IPS-11a (cell line): Measurements from ENCODE around the gene HAND1.
A peak's percentile ranks its signal among the peaks of the same experiment; 100 is the strongest.

Source experiments
- H3K4me3 ChIP-seq: one replicate; pipeline ENCODE4 v1.5.1; 2013; ENCODE audit warnings: low read depth, low read length, control low read depth

Gene HAND1

DNA sequence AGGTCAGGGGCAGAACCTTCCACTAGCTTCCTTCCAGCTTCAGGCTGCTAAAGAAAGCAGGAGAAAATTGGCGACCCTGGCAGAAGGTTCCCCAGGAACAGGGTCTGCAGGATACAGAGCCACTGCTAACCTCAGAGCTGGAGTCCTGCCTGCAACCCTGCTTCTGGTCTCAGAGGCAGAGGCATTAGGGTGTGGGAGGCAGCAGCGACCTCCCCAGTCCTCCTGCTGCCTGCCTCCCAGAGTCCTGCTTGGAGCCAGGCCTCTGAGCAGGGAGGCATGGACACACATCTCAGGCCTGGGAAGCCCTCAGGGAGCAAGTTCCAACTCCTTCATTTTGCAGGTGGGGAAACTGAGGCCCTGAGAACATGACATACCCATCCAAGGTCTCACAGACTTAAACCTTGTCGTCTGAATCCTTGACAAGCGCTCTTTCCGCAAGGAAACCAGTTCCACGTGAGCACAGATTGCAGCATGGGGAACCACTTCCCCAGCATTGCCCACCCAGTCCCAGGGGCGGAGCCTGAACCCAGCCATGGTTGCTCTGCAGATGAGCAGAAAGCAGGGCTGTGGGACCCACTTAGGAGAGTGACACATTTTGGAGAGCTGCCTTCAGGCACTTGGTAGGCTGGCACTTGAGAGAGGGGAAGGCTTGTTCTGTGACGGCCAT lies 28.2 kb upstream of the HAND1 start:
- no peak overlapping the region for H3K4me3 ChIP-seq

DNA sequence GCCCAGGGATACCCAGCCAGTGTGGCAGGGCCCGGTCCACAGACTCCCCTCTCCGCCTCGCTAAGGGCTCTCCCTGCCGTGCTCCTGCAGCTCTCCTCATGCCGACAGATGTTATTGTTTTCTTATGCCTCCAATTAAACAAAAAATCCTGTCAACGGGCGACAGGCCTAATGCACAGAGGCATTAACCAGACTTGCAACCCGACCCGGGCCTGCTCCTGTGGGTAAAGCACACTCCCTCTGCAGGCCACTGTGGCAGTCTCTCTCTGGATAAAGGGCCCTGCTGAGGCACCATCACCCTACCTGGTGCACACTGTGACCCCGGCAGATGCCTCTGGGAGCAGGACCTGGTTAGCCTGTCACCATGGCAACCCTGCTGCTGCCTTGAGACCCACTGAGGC lies 27.5 kb upstream of the HAND1 start:
- no peak overlapping the region for H3K4me3 ChIP-seq

DNA sequence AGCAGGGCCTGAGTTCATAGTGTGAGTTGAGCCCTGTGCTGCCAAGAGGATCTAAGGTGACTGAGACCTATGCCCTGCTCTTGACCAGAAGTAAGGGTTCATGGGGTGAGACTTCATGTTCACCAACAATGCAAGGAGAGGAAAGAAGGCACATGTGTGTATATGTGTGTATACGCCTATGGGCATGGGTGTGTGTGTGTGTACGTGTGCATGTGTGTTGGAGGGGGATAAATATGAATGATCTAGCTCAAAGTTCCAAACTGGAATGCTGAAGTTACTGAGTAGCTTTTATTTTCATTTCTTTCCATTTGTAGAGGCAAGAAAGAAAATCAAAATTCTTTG lies 25.6 kb upstream of the HAND1 start:
- H3K4me3 ChIP-seq, result no peak overlapping the region

DNA sequence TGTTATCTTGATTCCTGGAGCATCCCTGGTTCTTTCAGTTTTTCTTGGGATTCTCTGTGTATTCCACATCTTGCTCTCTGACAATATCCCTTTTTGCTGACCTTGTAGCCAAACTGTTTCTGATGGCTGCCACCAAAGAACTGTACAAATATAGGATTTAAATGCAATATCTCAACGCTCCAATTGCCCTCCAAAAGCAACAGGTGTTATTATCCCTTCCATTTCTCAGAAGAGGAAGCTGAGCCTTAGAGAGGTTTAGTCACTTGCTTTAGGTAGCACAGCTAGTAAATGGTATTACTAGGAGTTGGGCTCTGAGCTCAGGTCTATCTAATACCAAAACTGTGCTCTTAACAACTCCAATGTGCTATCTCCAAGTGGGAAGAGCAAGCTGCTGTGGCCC lies 24.2 kb upstream of the HAND1 start:
- H3K4me3 ChIP-seq, result no peak overlapping the region

DNA sequence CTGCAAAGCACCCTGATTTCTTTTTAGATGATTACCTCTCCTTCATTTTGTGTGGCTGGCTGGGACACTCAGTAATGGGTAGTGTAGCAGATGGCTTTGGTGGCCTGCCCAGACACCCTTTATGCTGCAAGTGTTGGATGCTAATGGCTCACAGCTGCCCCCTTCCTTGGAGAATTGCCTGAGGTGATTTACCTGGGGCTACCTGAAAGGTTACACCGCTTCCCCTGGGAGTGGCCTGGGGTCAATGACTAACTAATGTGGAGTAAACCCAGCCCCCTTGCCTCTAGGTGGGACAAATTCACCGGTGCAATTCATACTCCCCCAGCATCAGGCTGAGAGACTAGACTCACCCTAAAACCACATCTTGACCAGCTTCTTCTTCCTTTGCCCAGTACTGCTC lies 23.5 kb upstream of the HAND1 start:
- no peak overlapping the region for H3K4me3 ChIP-seq

DNA sequence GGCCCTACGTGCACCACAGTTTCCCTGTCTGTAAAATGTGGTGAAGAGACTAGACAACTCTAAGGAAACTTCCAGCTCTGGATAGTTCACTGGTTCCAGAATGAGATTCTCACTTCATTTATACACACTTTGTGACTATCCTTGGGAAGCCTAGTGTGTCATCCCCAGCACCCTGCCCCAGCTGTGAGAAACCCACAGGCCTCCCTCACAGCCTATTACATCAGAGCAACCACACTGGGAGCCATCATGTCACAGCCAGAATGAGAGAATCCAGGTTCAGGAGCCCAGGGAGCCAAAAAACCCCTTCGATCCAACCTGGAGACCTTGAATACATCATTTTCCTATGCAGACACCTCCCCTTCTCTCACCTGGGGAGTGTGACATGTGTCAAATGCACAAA lies 21.0 kb upstream of the HAND1 start:
- H3K4me3 ChIP-seq, result no peak overlapping the region

DNA sequence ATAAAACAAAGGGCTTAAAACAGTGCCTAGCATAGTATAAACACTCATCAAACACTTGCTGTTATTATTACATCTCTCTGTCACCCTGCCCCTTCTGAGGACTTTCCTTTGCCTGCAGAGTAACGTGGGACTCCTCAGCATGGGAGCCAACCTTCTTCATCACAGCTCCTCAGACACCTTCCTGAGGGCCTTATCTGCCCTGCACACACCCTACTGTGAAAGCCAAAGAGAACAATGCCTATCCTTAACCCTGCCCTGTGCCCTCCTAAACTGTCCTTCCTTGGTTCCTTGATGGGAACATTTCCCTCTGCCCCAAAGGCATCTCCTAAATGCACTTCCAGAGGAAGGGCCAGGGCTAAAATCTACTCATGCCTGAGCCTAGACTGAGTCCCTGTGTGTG lies 20.6 kb upstream of the HAND1 start:
- no peak overlapping the region for H3K4me3 ChIP-seq

DNA sequence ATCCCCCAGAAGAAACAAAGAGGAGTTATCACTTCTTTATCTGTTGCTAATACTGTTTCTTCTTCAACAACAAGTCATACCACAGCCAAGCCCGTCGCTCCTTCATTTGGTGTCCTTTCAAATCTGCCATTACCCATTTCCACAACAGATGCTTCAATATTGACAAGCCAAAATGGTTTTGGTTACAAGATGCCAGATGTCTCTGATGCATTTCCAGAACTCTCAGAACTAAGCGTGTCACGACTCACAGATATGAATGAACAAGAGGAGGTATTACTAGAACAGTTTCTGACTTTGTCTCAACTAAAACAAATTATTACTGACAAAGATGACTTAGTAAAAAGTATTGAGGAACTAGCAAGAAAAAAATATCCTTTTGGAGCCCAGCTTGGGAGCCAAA lies 16.0 kb upstream of the HAND1 start:
- no peak overlapping the region for H3K4me3 ChIP-seq

DNA sequence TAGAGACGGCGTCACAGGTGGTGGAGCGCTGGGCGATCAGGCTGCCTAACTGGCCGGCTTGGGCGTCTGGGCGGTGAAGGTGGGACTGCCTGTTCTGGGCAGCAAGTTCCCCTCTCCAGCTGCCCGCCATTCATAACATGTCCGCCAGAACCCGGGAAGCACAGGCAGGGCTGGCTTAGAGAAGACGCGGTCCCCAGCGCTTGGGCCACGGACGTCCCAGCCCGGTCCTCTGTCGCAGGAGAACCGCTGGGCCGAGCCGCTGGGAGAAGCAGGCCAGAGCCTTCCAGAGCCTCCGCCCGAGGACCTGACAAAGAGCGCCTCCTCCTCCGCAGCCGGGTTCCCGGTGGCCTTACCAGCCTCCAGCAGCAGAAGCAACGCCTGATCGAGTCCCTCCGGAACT lies 15.2 kb upstream of the HAND1 start:
- H3K4me3 ChIP-seq, result no peak overlapping the region

DNA sequence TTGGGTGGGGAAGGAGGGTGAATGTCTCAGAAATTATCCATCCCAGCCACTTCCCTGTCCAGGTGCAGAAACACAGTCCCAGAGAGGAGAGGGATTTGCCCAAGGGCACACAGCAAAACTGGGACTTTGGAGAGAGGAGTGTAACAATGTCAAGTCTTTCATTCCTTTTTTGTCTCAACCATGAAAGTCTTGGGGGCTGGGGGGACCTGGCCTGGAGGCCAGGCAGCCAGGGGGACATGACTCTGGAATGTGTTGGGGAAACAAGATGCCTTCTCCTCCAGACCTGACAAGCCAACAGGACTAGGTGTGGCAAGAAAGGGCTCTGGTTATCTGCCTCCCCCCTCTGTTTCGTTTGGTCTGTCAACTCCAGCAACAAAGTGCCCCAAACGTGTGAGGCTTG lies 13.9 kb upstream of the HAND1 start:
- H3K4me3 ChIP-seq, result no peak overlapping the region

DNA sequence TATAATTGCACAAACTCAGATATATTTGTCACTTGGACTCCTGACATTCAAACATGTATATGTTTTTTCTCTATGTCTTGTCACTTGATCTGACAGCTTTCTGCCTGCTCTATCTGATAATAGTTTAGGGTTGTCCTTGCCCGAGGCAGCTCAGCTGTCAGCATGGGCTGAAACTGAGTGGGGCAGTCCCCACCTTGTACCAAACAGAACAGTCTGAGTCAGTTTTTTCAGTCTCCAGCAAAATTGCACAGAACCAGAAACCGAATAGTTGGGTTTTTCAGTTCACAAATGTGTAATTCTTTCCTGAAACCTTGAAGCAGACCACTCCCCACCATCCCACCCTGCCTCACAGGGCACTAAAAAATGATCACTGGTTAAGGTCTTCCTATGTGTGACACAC lies 9.5 kb upstream of the HAND1 start:
- no peak overlapping the region for H3K4me3 ChIP-seq

DNA sequence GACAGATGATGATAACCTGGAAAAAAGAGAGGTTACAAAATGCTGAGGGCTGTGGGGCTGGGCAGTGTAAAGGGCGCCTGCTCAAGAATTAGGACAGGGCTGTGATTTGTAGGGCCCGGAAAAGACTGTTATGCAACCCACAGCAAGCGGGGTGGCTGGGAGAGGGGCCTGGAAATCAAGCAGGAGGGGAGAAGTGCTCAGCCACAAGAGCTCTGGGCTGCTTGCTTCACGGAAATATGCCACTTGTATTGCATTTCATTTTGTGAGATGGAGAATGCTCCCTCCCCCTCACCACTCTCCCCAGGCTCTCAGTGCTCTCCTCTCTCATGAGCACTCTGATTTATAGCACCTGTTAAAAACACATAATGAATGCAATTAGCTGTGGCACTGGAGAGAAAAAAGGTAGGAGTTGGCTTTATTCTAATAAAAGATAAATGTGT lies 8.4 kb upstream of the HAND1 start:
- H3K4me3 ChIP-seq, result no peak overlapping the region

DNA sequence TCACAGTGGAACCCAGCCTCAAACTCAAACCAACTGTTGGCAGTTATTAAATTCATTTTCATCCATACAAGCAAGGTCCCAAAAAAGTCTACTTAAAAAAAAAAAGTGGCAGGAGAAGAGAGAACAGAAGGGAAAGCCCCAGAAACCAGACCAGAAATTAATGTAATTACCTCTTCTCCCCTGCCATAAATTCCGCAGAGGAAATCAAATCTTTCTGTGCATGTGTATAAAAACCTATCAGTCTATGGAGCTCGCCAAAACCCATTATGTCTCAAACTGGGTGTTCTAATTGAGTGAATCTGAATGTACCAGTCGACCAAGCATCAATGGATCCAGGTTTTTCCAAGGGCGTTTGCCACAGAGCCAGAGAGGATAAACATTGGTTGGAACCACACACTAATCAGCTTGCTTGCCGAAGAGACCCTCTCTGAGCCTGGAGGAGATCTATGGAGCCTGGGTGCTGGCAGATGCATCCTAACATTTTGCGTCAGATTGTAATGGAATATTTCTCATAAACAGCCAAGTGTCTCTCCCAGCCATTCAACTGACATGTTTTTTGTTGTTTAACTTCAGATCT lies 7.9 kb upstream of the HAND1 start:
- no peak overlapping the region for H3K4me3 ChIP-seq

DNA sequence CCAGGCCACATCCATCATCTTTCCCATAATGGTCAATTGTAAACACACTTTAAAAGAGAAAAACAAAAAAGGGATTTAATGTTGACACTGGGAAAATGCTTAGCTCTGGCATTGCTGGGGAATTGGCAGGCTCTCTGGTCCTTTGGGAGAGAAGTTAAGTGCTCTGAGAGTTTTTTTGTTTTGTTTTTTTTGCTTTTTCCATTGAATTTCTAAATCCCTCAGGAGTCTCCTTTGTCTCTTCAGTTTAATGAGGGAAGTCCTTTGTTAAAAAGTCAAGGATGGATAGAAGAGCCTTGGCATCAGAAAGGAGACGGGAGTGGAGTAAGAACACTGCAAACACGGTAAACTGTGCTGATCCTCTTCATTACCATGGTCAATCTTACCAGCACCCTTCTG lies 7.1 kb upstream of the HAND1 start:
- no peak overlapping the region for H3K4me3 ChIP-seq

DNA sequence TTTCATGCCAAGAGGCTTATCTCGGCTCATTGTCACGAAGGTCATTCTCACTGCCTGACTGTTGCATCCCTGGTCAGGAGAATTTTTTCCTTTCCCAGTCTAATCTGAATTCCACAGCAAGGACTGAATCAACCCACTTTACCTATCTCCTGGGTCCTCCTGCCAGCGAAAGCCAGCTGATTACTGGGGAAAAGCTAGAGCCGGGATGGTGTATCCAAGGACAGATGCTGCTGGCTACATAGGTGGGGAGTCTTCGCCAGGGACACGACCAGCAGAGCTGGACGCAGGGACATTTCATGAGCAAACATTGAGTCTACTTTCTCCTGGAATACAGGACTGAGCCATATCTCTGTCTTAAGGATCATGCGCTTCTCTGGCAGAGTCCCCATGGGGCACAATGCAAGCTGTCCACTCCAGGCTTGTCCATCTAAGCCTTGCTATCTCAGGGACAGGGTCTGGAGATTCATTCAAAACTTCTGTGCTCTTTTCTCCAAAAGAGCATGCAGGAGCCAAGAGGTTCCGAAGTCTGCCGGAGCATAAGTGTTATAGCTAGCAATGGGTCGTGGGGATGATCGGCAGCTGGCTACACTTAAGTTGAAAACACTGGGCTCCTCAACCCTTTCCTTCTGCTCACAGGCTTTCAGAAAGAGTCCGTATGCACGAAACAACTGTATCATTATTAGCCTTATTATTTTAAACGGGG lies 6.5 kb upstream of the HAND1 start:
- H3K4me3 ChIP-seq, result no peak overlapping the region

DNA sequence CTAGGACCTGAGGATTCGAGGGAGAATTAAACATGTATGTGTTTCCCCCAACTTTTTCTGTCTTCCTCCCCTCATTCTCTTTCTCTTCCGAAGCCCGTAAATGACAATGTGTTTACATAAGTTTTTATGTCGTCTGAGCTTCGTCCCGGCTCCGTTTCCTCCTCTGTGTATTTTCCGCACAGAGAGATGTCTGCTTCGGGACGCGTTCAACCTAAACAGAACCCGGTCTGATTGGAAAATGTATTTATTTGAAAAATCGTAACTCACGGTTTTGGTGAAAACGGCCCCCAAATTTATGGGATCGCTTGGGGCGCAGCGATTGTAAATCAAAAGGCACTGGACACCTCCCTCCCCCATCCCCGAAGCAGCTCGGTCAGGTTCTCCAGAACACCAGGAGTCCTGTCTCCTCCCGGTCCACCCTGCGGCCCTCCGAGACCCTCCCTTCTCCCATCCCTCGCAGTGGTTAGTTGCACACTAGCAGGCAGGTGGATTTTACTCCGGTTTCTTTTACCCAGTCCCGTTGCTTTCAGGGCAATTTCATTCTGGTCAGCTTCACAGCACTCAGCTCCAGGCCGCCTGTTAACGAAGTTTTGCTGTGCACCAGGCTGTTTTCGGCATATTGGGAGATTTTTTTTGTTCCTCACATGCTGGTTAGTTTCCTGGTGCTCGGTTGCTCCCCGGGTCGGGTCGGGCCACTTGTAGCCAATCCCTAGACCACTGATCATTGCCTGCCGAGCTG lies 5.8 kb upstream of the HAND1 start:
- no peak overlapping the region for H3K4me3 ChIP-seq

DNA sequence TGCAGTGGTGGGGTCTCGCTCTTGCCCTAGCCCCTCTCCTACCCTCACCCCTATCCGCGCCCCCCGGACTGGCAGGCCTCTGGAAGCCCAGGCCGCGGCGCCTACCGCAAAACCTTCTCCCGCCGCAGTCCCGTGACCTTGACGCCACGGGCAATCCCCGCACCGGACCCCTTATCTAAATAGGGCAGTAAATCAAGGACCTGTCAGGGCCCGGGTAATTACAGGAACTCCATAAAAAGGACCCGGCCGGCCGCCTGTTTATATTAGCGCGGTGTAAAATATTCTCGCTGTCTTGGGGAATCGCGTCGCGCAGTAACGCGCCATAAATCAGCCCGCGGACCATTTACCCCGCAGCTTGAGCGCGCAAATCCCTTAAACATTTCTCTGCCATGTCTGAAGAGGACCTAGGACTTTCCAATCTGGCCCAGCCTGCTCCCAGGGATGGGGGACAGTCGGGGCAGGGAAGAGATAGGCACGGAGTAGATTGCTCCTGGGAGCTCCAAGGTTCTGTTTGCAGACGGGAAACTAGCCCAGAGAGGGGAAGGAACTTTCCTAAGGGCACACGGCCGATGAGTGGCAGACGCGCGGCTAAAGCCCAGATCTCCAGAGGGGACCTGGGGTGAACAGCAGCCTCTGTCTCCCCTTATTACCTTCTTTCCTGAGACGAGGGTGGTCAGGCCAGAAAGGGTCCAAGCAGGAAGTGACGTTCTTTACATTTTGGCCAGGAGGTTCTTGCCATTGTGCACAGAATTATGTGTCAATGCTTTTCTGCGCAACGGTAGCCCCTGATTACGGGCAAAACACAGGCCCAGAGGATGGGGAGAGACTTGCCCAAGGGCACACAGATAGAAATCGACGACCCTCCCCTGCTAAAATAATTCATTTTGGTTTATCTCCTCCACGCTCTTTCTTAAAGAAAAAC lies 4.8 kb upstream of the HAND1 start:
- H3K4me3 ChIP-seq, result peak overlapping the region; percentile 0

DNA sequence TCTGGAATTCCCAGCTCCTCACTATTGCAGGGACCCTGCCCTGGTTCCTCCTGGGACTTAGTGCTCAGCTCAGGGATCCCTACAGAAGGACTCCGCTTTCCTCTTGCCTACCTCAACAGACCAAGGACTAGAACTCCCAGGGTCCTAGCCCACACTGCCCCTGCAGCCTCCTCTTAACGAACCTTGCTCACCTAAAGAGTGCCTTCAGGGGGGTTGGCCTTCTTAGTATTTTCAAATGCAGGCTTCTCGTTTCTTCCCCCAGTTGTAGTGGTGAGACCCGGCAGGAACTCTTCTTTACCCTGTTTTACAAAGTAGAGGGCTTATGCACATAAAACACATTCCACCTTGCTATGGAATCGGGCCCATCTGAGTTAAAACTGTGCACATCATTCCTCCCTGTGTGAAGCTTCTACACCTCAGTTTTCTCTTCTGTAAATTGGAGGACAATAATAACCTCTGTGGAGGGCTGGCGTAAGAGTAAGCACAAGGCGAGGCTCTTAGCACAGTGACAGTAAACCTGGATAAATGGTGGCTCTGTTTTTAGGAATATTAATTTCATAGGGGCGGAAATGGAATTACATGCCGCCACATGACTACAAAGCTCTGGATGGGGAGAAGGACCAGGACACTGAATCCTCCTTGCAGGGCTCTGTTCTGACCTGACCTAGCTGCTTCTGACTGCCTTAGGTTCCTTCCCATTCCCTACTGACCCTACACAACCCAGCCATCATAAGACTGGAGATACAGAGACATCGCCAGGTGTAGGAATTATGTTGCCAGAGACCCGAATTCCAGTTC lies 3.8 kb upstream of the HAND1 start:
- H3K4me3 ChIP-seq, result no peak overlapping the region

DNA sequence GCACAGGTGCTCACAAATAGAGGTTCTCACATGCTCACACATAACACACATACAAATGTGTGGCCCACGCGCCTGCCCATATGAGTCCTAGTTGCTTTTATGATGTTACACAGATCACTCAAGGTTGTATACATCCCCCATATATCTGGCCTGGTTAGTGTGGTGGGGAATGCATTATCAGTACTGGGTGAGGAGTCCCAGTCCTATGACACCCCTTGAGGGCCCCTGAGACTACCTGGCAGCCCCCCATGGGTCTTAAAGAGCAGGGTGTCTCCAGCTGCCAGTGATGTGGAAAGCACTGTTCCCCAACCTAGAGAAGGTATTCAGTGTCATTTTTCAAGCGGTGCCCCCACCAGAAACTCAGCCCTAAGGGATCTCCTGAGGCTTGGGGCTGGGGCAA lies 2.8 kb upstream of the HAND1 start:
- H3K4me3 ChIP-seq, result no peak overlapping the region
